Measurements from ENCODE around the gene SLC8A3.
"Not testable (repeated sequence)": the region's sequence is repeated elsewhere in the genome, so short reads cannot be mapped to it uniquely, and the experiment has no call there.

SLC8A3 gene

GRCh38 chr14:70188659-70189455 is at the start of gene SLC8A3:
SLC8A3 (minus strand) TSS chr14:70188951; CDS start chr14:70168422, 20,529 bp downstream.
- DNase-seq: no peak

DNA sequence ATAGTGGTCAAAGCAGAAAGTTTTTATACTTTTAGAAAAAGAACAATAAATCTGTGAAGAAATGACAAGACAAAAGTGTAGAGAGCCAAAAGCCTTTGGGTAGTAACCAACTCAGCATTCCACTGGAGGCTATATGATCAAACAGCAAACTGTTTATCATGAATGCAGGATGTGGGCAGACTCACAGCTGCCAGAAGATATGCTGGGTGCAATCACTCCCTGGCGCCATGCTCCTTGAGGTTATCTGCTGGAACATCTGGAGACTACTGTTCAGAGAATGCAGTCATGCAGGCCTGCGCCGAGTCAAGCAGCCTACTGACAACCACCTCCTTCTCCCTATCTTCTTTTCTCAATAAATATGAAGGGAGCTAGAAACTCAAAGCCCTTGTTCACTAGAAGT is 49.0 kb upstream of the SLC8A3 start:
- DNase-seq: no peak

DNA sequence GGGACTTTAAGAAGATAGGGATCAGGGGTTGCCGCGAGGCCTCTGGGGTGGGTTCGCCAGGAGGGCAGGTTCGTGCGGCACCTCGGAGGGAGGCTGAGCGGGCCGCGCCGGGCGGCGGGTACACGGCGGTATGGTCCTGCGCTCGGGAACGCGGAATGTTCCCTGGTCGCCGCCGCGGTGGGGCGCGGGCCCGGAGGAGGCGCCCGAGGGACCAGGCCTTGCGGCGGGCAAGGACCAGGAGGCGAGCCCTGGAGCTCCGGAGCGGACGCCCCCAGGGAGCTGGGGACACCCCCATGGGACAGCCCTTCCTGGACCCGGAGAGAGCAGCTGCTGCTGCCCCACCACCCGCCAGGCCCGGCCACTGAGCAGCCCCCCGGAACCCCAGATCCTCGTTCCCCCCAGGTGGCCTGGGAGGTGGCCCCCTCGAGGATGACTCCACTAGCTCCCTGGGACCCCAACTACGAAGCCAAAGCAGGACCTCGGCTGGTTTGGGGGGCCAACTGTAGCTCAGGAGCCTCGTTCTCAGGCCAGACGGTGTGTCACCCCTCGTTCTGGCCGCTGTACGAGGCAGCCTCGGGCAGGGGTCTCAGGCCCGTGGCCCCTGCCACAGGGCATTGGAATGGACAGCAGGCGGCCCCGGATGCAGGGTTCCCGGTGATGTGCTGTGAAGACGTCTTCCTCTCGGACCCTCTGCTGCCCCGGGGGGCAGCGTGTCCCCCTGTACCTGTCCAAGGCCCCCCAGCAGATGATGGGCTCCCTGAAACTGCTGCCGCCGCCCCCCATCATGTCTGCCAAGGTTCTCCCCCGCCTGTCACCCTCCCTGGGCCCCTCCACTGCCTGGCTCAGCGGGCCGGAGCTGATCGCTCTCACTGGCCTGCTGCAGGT is 45.6 kb upstream of the SLC8A3 start:
- no peak for DNase-seq

DNA sequence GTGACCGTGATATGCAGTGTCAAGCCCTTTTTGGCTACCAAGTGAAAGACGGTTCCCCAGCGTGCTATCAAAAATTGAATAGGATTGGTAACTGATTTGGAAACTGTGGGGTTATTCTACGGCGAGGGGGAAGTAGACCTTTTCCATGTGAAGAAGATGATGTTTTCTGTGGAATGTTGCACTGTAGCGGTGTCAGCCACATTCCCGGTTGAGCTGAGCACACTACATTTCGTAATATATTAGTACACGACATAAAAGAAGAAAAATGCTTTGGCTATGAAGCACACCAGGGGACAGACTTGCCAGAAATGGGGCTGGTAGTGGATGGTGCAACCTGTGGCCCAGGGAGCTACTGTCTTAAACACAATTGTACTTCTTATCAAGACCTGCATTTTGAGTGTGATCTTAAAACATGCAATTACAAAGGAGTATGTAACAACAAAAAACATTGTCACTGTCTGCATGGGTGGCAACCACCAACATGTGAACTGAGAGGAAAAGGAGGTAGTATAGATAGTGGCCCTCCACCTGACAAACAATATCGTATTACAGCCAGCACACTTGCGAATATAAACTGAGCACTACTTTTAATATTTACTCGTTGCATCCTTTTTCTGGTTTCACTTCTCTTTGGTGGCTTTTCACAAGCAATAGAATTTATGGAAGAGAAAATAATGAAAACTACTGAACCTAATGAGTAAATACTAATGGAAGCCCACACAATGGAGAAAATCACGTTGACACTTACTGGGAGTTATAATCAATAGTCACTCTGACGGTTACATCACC is 43.2 kb upstream of the SLC8A3 start:
- DNase-seq: not testable (repeated sequence)

DNA sequence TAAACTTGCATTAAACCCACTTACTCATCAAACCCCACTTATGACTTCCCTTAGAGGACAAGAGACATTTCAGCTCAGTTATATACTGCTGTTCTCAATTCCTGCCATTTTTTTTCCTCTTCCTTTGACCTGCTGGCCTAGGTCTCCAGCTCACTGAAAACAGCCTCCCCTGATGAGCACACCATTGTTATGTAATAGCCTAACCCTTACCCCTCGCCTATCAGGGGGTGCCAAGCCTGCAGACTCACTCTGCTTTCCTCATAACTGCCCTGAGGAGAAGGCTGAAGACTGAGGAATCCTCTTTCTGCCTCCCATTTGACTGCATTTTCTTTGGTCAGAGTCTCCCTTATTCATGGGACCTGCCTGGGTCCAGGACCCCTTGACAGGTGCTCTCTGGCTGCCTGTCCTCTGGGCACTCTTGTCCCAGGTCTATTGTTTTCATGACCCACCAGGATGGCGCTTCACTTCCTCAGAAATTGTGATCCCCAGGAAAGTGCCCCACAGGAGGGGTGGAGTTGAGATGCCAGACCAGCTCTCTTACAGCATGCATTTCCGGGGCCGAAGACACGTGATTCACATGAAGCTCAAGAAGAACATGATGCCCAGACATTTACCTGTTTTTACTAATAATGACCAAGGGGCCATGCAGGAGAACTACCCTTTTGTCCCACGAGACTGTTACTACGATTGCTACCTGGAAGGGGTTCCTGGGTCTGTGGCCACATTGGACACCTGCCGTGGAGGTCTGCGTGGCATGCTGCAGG is 41.3 kb upstream of the SLC8A3 start:
- DNase-seq: not testable (repeated sequence)

GRCh38 chr14:70213721-70214282 is 25.1 kb upstream of the SLC8A3 start:
- DNase-seq: no peak

DNA sequence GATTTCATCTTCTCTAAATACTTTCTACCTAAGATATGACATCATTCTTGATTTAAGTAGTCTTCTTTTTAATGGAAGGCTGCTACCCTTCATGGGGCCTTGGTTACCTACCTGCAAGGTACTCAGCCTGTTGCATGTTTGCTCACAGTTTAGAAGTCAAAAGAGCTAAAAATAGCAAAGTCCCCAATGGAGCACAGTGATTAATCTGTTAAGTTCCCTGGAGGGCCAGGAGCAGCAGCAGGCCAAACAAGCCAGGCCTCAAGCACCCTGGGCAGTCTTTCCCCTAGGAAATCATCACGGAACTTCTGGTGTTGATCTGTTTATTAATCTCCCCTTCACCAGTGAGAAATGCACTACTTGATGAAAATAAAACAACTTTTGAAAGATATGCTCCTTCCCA is 24.0 kb upstream of the SLC8A3 start:
- DNase-seq: no peak

- DNase-seq: no peak
Measured at GRCh38 chr14:70208380-70208779, 19.6 kb upstream of the SLC8A3 start.

DNA sequence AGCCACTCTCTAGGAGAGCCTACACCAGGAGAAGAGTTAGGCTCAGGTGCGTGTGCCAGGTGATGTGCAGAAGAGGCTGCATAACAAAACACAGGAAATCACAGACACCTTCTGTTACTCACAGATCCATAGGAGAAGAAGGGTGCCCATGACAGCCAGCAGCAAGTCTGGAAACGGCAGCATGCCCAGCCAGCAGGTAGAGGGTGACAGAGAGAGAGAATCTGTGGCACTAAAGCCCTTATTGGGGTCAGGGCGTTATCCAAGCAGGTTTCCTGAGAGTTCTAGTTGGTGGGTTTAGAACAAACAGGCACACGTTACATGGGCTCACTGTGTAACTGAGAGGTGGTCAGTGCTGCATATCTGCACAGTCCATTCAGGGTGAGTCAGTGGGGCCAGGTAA is 14.9 kb upstream of the SLC8A3 start:
- no peak for DNase-seq

DNA sequence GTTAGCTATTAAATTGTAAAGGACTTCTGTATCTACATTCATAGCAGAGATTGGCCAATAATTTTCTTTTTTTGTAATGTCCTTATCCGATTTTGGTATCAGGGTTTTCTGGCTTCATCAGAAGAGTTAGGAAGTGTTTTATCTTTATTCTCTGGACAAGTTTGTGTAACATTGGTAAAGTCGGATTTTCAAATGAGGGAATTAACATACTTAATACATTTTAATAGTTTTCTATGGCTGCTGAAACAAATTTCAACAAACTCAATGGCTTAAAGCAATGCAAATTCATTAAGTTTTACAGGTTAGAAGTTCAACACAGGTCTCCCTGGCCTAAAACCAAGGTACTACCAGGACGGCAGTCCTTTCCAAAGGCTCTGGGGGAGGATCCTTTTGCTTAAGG is 13.2 kb upstream of the SLC8A3 start:
- no peak for DNase-seq

- DNase-seq: no peak
Measured at GRCh38 chr14:70193396-70193795, 4.6 kb upstream of the SLC8A3 start.

- no peak for DNase-seq
Measured at GRCh38 chr14:70192915-70193314, 4.2 kb upstream of the SLC8A3 start.

GRCh38 chr14:70190156-70190555 is 1.4 kb upstream of the SLC8A3 start:
- DNase-seq: no peak

GRCh38 chr14:70189456-70190077 is 816 bp upstream of the SLC8A3 start:
- no peak for DNase-seq

DNA sequence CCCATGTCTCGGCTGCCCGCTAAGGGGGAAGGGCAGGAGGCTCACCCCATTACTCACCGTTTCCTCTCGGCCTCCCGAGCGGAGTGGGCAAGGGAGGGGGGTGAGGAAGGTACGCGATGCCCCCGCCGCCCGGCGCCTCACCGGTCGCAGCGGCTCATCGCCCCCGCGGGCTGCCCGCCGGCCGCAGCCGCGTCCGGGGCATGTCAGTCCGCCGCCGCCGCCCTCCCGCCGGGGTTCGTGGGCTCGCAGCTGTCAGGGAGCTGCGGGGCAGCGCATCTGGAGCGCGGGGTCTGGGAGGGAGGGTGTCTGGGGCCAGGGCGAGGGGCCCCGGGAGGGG is 461 bp downstream of the SLC8A3 start:
- no peak for DNase-seq

GRCh38 chr14:70186900-70187451 is 1.8 kb downstream of the SLC8A3 start:
- no peak for DNase-seq

DNA sequence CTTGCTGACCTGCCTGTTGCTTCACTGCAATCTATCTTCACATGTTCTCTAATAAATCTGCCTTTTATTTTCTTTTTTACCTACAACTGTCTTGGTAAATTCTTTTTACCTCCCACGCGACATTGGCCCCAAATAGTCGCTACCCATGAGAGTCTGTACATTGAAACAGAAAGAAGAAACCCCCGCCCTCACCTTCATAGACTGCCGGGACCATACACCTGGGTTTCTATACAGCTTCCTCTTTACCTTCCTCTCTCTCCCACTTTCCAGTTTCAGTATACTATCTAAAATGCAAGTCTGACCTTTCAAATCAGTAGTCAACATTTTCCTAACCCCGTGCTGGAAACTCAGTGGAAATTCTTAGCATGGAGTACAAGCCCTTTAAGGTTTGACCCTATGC is 4.8 kb downstream of the SLC8A3 start:
- no peak for DNase-seq

- DNase-seq: no peak
Measured at GRCh38 chr14:70181276-70181675, 7.5 kb downstream of the SLC8A3 start.

DNA sequence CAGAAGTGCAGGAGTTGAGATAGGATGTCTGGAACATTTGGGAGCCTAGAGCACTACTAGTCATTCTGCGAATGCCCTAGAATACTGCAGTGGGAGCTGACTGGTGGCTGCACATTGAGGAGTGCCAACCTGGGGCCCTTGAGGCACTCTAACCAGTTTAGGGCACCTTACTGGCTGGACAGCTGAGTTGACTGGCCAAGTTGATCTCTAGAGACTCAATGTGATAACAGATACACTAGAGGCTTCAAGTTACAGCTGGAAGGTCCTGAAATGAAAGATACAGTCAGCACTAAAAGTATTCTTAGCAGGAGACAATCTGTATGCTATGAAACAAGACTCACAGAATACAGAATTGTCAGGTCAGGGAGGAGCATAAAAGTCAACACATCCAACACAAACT is 8.0 kb downstream of the SLC8A3 start:
- no peak for DNase-seq

- no peak for DNase-seq
Measured at GRCh38 chr14:70177081-70177800, 11.5 kb downstream of the SLC8A3 start.

DNA sequence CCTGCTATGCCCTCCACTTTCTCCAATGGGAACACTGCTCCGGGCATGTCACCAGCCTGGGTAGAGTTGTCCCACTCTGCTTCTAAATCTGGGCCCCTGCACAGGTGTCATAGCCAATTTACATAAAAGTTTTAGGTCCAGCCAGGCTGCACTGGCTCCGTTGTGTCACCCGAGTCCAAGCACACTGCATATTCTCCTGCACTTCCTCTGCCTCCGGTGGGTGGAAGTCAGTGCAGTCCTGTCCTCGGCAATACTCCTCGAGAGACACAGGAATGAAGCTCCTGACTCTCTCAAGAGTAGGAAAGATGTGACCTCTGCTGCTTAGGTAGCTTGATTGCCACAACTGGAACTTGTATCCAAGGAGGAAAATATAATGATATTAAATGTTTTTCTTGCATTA is 15.2 kb downstream of the SLC8A3 start:
- no peak for DNase-seq
